BLaER1 treated with 17β-estradiol and CSF1 and Interleukin-3, amounts not matched to agents 10 nM and 100 nM (cell line): Measurements from ENCODE around the gene ESPN.

ENCODE experiments used
- H3K27ac ChIP-seq, 11 experiments: shearing (Covaris generic); formaldehyde crosslinking; 2 replicates each; pipeline ENCODE4 v1.8.1; 2022
- H3K27me3 ChIP-seq, 11 experiments: shearing (Covaris generic); formaldehyde crosslinking; 2 replicates each; pipeline ENCODE4 v1.8.1; 2022
- H3K36me3 ChIP-seq, 11 experiments: shearing (Covaris generic); formaldehyde crosslinking; 2 replicates each; pipeline ENCODE4 v1.8.1; 2022
- H3K4me1 ChIP-seq, 10 experiments: shearing (Covaris generic); formaldehyde crosslinking; 2 replicates each; pipeline ENCODE4 v1.8.1; 2022
- H3K4me2 ChIP-seq, 11 experiments: shearing (Covaris generic); formaldehyde crosslinking; 2 replicates each; pipeline ENCODE4 v1.8.1; 2022
- H3K4me3 ChIP-seq, 10 experiments: shearing (Covaris generic); formaldehyde crosslinking; 2 replicates each; pipeline ENCODE4 v1.8.1; 2022
- H3K9ac ChIP-seq, 11 experiments: shearing (Covaris generic); formaldehyde crosslinking; 2 replicates each; pipeline ENCODE4 v1.8.1; 2022
- H3K9me3 ChIP-seq, 11 experiments: shearing (Covaris generic); formaldehyde crosslinking; replicated peaks in 1 of 11; 2 replicates each; pipeline ENCODE4 v1.8.1; 2022
- H4K20me1 ChIP-seq, 11 experiments: shearing (Covaris generic); formaldehyde crosslinking; 2 replicates each; pipeline ENCODE4 v1.8.1; 2022
- Cebpa-rat ChIP-seq, 11 experiments: shearing (Covaris generic); IDR thresholded peaks; 2 replicates each; pipeline ENCODE4 v1.8.1; 2022

Gene ESPN

GRCh38 chr1:6420454-6421042, 4.0 kb upstream of the ESPN start:
- Histone ChIP-seq H3K27me3 (peaks cover 91 to 100% (median 96%) of the 10 kb centered on the region in 11 experiments), H3K36me3 (no peaks in the 10 kb centered on the region), H3K9me3 (no peaks in the 10 kb centered on the region), H4K20me1 (peaks cover 0 to 75% (median 45%) of the 10 kb centered on the region in 11 experiments; a peak in 17 of 22 replicates), H3K4me1 (peaks cover 52 to 70% (median 65%) of the 10 kb centered on the region in 10 experiments), H3K9ac (peak overlapping the region in 8 of 11 experiments; percentile 0 to 63 (median 55); a peak in 11 of 22 replicates), H3K4me3 (peak overlapping the region; percentile 51 to 70 (median 58)), H3K4me2 (peak overlapping the region; percentile 82 to 100 (median 98)), H3K27ac (peak overlapping the region in 1 of 11 experiments; percentile 15; a peak in 2 of 22 replicates)
- no peak for TF ChIP-seq Cebpa-rat (IDR thresholded peaks at IDR 0.05)

- no peak for TF ChIP-seq Cebpa-rat (IDR thresholded peaks at IDR 0.05)
- Histone ChIP-seq H3K27me3 (peaks cover 98 to 100% (median 100%) of the 10 kb centered on the region in 11 experiments), H3K9me3 (no peaks in the 10 kb centered on the region), H3K9ac (no peak overlapping the region), H3K4me3 (no peak overlapping the region), H3K27ac (no peak overlapping the region), H3K4me1 (peaks cover 52 to 77% (median 71%) of the 10 kb centered on the region in 10 experiments), H4K20me1 (peaks cover 0 to 82% (median 50%) of the 10 kb centered on the region in 11 experiments; a peak in 17 of 22 replicates), H3K36me3 (no peaks in the 10 kb centered on the region), H3K4me2 (peak overlapping the region in 8 of 11 experiments; percentile 93 to 100 (median 98); a peak in 14 of 22 replicates)
These were observed 3.3 kb upstream of the ESPN start for GRCh38 chr1:6421266-6421665.

GRCh38 chr1:6423321-6423999, 1.1 kb upstream of the ESPN start:
- Histone ChIP-seq H3K9ac (peak overlapping the region in 2 of 11 experiments; percentile 40 to 55; a peak in 3 of 22 replicates), H3K4me1 (peaks cover 52 to 87% (median 81%) of the 10 kb centered on the region in 10 experiments), H3K27me3 (peaks cover 78 to 100% (median 91%) of the 10 kb centered on the region in 11 experiments)

GRCh38 chr1:6424000-6424565, 493 bp upstream of the ESPN start:
- Histone ChIP-seq H3K4me3 (peak overlapping the region; percentile 17 to 57 (median 40); a peak in 17 of 20 replicates), H3K36me3 (no peaks in the 10 kb centered on the region), H4K20me1 (peaks cover 0 to 89% (median 53%) of the 10 kb centered on the region in 11 experiments; a peak in 17 of 22 replicates), H3K4me1 (peaks cover 46 to 81% (median 75%) of the 10 kb centered on the region in 10 experiments), H3K27me3 (peaks cover 72 to 95% (median 86%) of the 10 kb centered on the region in 11 experiments), H3K4me2 (peak overlapping the region; percentile 84 to 95 (median 90)), H3K9ac (peak overlapping the region in 2 of 11 experiments; percentile 40 to 55; a peak in 3 of 22 replicates), H3K27ac (no peak overlapping the region), H3K9me3 (no peaks in the 10 kb centered on the region)
- TF ChIP-seq Cebpa-rat (IDR thresholded peaks at IDR 0.05), result no peak

More at GRCh38 chr1:6423321-6423999, 1.1 kb upstream of the ESPN start:
- no peak for TF ChIP-seq Cebpa-rat (IDR thresholded peaks at IDR 0.05)
- Histone ChIP-seq H3K9me3 (no peaks in the 10 kb centered on the region), H4K20me1 (peaks cover 0 to 94% (median 59%) of the 10 kb centered on the region in 11 experiments; a peak in 17 of 22 replicates), H3K4me3 (peak overlapping the region in 9 of 10 experiments; percentile 29 to 57 (median 41); a peak in 17 of 20 replicates), H3K27ac (no peak overlapping the region), H3K4me2 (peak overlapping the region; percentile 84 to 95 (median 90)), H3K36me3 (no peaks in the 10 kb centered on the region)

- no peak for TF ChIP-seq Cebpa-rat (IDR thresholded peaks at IDR 0.05)
- H3K27me3 ChIP-seq, result peaks cover 56 to 86% (median 74%) of the 10 kb centered on the region in 11 experiments
- H3K9me3 ChIP-seq, result no peaks in the 10 kb centered on the region
- no peak overlapping the region for H3K27ac ChIP-seq
- H3K4me1 ChIP-seq, result peaks cover 40 to 66% (median 62%) of the 10 kb centered on the region in 10 experiments
- no peaks in the 10 kb centered on the region for H3K36me3 ChIP-seq
- peak overlapping the region in 10 of 11 experiments; percentile 84 to 95 (median 90); a peak in 17 of 22 replicates for H3K4me2 ChIP-seq
- H3K9ac ChIP-seq, result peak overlapping the region in 2 of 11 experiments; percentile 24 to 50; a peak in 1 of 22 replicates
- H4K20me1 ChIP-seq, result peaks cover 0 to 88% (median 47%) of the 10 kb centered on the region in 11 experiments; a peak in 17 of 22 replicates
- H3K4me3 ChIP-seq, result peak overlapping the region in 3 of 10 experiments; percentile 47 to 52 (median 50); a peak in 3 of 20 replicates
These were observed 1.1 kb downstream of the ESPN start for GRCh38 chr1:6425658-6426057.

GRCh38 chr1:6426277-6426971, 1.8 kb downstream of the ESPN start:
- H3K9ac ChIP-seq, result peak overlapping the region in 1 of 11 experiments; percentile 18; a peak in 1 of 22 replicates
- H4K20me1 ChIP-seq, result peaks cover 0 to 85% (median 39%) of the 10 kb centered on the region in 11 experiments; a peak in 17 of 22 replicates
- no peaks in the 10 kb centered on the region for H3K36me3 ChIP-seq
- no peak for TF ChIP-seq Cebpa-rat (IDR thresholded peaks at IDR 0.05)
- H3K9me3 ChIP-seq, result no peaks in the 10 kb centered on the region
- no peak overlapping the region for H3K27ac ChIP-seq
- H3K4me3 ChIP-seq, result no peak overlapping the region
- peaks cover 37 to 59% (median 55%) of the 10 kb centered on the region in 10 experiments for H3K4me1 ChIP-seq
- peak overlapping the region in 9 of 11 experiments; percentile 17 to 95 (median 90); a peak in 18 of 22 replicates for H3K4me2 ChIP-seq
- H3K27me3 ChIP-seq, result peaks cover 49 to 81% (median 66%) of the 10 kb centered on the region in 11 experiments

GRCh38 chr1:6426972-6427350, 2.4 kb downstream of the ESPN start:
- Histone ChIP-seq H3K27me3 (peaks cover 43 to 76% (median 61%) of the 10 kb centered on the region in 11 experiments), H3K4me2 (peak overlapping the region in 9 of 11 experiments; percentile 17 to 95 (median 90); a peak in 18 of 22 replicates), H4K20me1 (peaks cover 0 to 80% (median 35%) of the 10 kb centered on the region in 11 experiments; a peak in 17 of 22 replicates), H3K27ac (no peak overlapping the region), H3K36me3 (no peaks in the 10 kb centered on the region), H3K9ac (peak overlapping the region in 1 of 11 experiments; percentile 18; a peak in 1 of 22 replicates), H3K4me1 (peaks cover 33 to 53% (median 50%) of the 10 kb centered on the region in 10 experiments), H3K9me3 (no peaks in the 10 kb centered on the region), H3K4me3 (no peak overlapping the region)
- no peak for TF ChIP-seq Cebpa-rat (IDR thresholded peaks at IDR 0.05)
